Ovary (tissue), 9 donors: ENCODE data around the gene ADK. TPM values are rescaled to one million over a fixed set of nuclear protein-coding genes. Genes with fewer than 3 reads are reported as not detected.
"Not testable (repeated sequence)": the region's sequence is repeated elsewhere in the genome, so short reads cannot be mapped to it uniquely, and the experiment has no call there.

ENCODE experiments used
- DNase-seq, 5 donors: peaks; one replicate each; pipeline ENCODE4 v3.0.0-alpha.2; 2019 to 2020
- H3K27ac ChIP-seq, 2 donors: fragments of 200-600 bp; one replicate each; pipeline versions ENCODE4 v1.5.1 to v1.8.0; 2019 to 2022
- H3K27me3 ChIP-seq: fragments of 200-600 bp; one replicate; pipeline ENCODE4 v1.8.0; 2022
- H3K36me3 ChIP-seq: fragments of 200-600 bp; sonication (generic); one replicate; pipeline ENCODE4 v1.5.1; 2019
- H3K4me1 ChIP-seq: one replicate; pipeline ENCODE4 v1.8.1; 2013; ENCODE audit warnings: mild to moderate bottlenecking, moderate library complexity; ENCODE audit not compliant: insufficient read depth
- H3K4me3 ChIP-seq: fragments of 200-600 bp; sonication (generic); one replicate; pipeline ENCODE4 v1.5.1; 2017
- H3K9me3 ChIP-seq, 2 donors: fragments of 200-600 bp in 1 of 2; sonication (generic) in 1 of 2; one replicate each; pipeline versions ENCODE4 v1.5.1 to v1.8.1; 2013 to 2019; ENCODE audit warnings: mild to moderate bottlenecking in 1 of 2, moderate library complexity in 1 of 2
- CTCF ChIP-seq, 3 donors: fragments of 450-650 bp in 2 of 3; fragments of 200-600 bp in 1 of 3; IDR thresholded peaks; one replicate each; pipeline versions ENCODE4 v1.5.1 to v1.8.0; 2016 to 2022; ENCODE audit warnings: antibody characterized with exemption in 3 of 3, mild to moderate bottlenecking in 1 of 3
- EP300 ChIP-seq: sonication (generic); formaldehyde crosslinking; IDR thresholded peaks from one replicate; pipeline ENCODE4 v1.6.1; 2017; ENCODE audit warnings: antibody characterized with exemption
- POLR2A ChIP-seq: fragments of 450-650 bp; IDR thresholded peaks from one replicate; pipeline ENCODE4 v1.6.1; 2017; ENCODE audit warnings: antibody characterized with exemption, mild to moderate bottlenecking, moderate library complexity
- WGBS, 3 donors: extraction: QIAGEN DNeasy Blood & Tissue Kit in 1 of 3; methylation state at CpG; one replicate each; pipeline versions ENCODE4 v1.1.5 to v1.1.7; 2013 to 2017; 5-methylcytosine and 5-hydroxymethylcytosine counted together
- intact Hi-C, 4 donors: fragments of 100-400 bp; cut with DNase I; formaldehyde crosslinking; loops; one replicate each; pipeline versions ENCODE4 v1.11.0 to v1.15.1; 2022 to 2023
- polyA plus RNA-seq, 2 donors: library from polyadenylated mRNA; stranded (reverse); fragments of 200-250 nt in 1 of 2; fragments of 350-450 nt in 1 of 2; fragmentation: Illumina TruSeq in 1 of 2; extraction: RNeasy Lipid Tissue Mini Kit (QIAGEN cat#74804) in 1 of 2; gene quantifications; one replicate each; pipeline ENCODE4 v1.2.3, GENCODE V29; 2013 to 2014
- total RNA-seq, 7 donors: library from RNA; depleted of rRNA in 2 of 7; stranded (reverse); fragments of >200 nt in 2 of 7; fragmentation: NEBNext Ultra II Directional in 3 of 7; extraction: Animal tissue kit (Norgen Biotek cat#: 25700) in 3 of 7; gene quantifications; one replicate each; pipeline versions ENCODE4 v1.1.0 to v1.2.4, GENCODE V29; 2016 to 2023
- donor health status: DM: no; HTN: no; CAD: no; lungs with moderate emphysema.
- donor health status: DM: no; HTN: no; CAD: no.
- donor health status: Bipolar disorder and iron deficiency.
- donor health status: DM: yes; HTN: yes; CAD: no.
- donor health status: DM: no; HTN: no; CAD: no.
- donor health status: DM: yes; HTN: yes; CAD: no.

ADK gene
- total and polyA plus RNA-seq, 9 donors: 9.4 to 20.4 (median 12.2) TPM

GRCh38 chr10:74525885-74526284 is 374.9 kb downstream of the ADK start:
- TF ChIP-seq EP300: no peak
- TF ChIP-seq CTCF (IDR thresholded peaks at IDR 0.05): no peak
- TF ChIP-seq POLR2A: no peak
- Histone ChIP-seq H3K36me3 (no peaks in the 10 kb centered on the region), H3K4me1 (no peaks in the 10 kb centered on the region), H3K4me3 (no peak overlapping the region), H3K27me3 (no peaks in the 10 kb centered on the region), H3K9me3 (no peaks in the 10 kb centered on the region), H3K27ac (no peak overlapping the region)
- WGBS, 3 donors: 93 to 95% (median 94%) methylated on average over 3 of the region's 3 CpGs
- no peak for DNase-seq
- intact Hi-C loops: loop anchor here in 1 of 4 donors (2.0 kb wide), 1 partner anchor 39 kb away; no protein-coding TSS in a partner anchor

GRCh38 chr10:74527611-74528010 is 376.6 kb downstream of the ADK start:
- H3K9me3 ChIP-seq, H3K36me3 ChIP-seq, intact Hi-C loops, H3K27me3 ChIP-seq, H3K4me3 ChIP-seq, H3K27ac ChIP-seq, DNase-seq, H3K4me1 ChIP-seq: not testable (repeated sequence)
- WGBS, 3 donors: 91 to 93% (median 92%) methylated on average over 5 of the region's 5 CpGs

DNA sequence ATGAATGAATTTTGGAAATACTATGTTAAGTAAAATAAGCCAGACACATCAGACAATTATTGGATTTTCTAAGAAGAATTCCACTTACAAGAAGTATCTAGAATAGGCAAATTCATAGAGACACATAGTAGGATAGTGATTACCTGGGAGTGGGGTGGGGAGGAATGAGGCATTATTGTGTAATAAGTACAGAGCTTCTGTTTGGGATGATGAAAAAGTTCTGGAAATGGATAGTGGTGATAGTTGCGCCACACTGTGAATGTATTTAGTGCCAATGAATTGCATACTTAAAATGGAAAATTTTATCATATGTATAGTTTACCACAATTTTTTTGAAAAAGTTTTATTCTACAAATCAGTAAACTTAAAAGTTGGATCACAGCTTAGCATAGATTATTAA is 378.2 kb downstream of the ADK start:
- intact Hi-C loops: no loop called here

DNA sequence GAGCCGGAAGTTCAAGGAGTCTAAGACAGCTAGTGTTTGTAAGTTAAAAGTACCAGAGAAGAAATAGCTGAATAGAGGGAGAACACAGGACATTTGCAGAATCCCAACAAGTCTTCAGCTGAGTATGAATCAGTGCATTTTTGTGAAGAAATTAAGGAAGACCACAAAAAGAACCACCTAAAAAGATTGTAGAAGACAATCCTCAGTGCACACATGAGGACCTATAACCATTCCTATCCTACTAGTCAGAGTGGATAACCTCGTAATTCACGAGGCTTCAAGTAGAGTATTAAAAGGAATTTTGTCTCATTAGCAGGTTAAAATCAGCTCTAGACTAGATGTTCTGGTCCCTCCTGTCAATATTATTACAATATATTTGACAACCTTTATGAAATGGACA is 380.0 kb downstream of the ADK start:
- H3K9me3 ChIP-seq: no peaks in the 10 kb centered on the region
- 95 to 96% (median 95%) methylated on average over 3 of the region's 3 CpGs for WGBS, 3 donors
- intact Hi-C loops: no loop called here
- no peak for DNase-seq
- H3K27me3 ChIP-seq: no peaks in the 10 kb centered on the region
- TF ChIP-seq POLR2A: no peak
- TF ChIP-seq CTCF (IDR thresholded peaks at IDR 0.05): no peak
- no peak for TF ChIP-seq EP300
- no peaks in the 10 kb centered on the region for H3K4me1 ChIP-seq
- no peaks in the 10 kb centered on the region for H3K36me3 ChIP-seq
- H3K4me3 ChIP-seq: no peak overlapping the region
- no peak overlapping the region for H3K27ac ChIP-seq

More for the DNA sequence above, 378.2 kb downstream of the ADK start:
- Histone ChIP-seq H3K27ac (no peak overlapping the region), H3K27me3 (no peaks in the 10 kb centered on the region), H3K4me3 (no peak overlapping the region), H3K9me3 (no peaks in the 10 kb centered on the region), H3K36me3 (no peaks in the 10 kb centered on the region), H3K4me1 (no peaks in the 10 kb centered on the region)
- whole genome bisulfite sequencing, 3 donors: 96 to 100% (median 100%) methylated on average over 1 of the region's 1 CpG
- TF ChIP-seq POLR2A: no peak
- TF ChIP-seq EP300: no peak
- TF ChIP-seq CTCF (IDR thresholded peaks at IDR 0.05): no peak
- no peak for DNase-seq

DNA sequence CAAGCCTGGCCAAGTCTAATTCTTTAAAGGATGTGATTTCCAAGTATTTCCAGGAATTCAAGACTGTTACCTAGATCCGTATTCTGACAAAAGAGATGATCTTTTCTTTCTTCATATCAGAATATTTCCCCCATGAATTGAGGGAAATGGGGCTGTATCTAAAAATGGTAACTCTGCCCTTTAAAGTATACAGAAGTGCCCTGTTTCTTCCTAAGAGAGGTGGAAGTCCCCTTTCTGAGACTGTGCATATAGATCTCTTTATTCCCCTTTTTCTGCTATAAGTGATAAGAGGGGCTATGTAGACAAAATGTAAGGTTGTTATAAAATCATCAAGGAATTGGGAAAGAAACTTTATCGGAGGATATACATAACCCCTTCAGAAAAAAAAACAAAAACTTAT is 388.3 kb downstream of the ADK start:
- TF ChIP-seq POLR2A (no peak), CTCF (IDR thresholded peaks at IDR 0.05) (no peak), EP300 (no peak)
- Histone ChIP-seq H3K4me1 (peaks cover 3% of the 10 kb centered on the region), H3K27me3 (no peaks in the 10 kb centered on the region), H3K27ac (no peak overlapping the region), H3K9me3 (no peaks in the 10 kb centered on the region), H3K36me3 (no peaks in the 10 kb centered on the region), H3K4me3 (no peak overlapping the region)
- no peak for DNase-seq
- intact Hi-C loops: no loop called here
- 90 to 97% (median 90%) methylated on average over 2 of the region's 2 CpGs for WGBS, 3 donors
